Activated CD4-positive, alpha-beta T cell treated with anti-CD3 and anti-CD28 coated beads for 24 hours (primary cell): Measurements from ENCODE around the gene CORO1A.
"Not testable (repeated sequence)": the region's sequence is repeated elsewhere in the genome, so short reads cannot be mapped to it uniquely, and the experiment has no call there.

Experiments
- DNase-seq, 2 donors: peaks; one replicate each; pipeline ENCODE4 v3.0.0-alpha.2; 2020; ENCODE audit warnings: low read depth in 2 of 2

The CORO1A gene

DNA sequence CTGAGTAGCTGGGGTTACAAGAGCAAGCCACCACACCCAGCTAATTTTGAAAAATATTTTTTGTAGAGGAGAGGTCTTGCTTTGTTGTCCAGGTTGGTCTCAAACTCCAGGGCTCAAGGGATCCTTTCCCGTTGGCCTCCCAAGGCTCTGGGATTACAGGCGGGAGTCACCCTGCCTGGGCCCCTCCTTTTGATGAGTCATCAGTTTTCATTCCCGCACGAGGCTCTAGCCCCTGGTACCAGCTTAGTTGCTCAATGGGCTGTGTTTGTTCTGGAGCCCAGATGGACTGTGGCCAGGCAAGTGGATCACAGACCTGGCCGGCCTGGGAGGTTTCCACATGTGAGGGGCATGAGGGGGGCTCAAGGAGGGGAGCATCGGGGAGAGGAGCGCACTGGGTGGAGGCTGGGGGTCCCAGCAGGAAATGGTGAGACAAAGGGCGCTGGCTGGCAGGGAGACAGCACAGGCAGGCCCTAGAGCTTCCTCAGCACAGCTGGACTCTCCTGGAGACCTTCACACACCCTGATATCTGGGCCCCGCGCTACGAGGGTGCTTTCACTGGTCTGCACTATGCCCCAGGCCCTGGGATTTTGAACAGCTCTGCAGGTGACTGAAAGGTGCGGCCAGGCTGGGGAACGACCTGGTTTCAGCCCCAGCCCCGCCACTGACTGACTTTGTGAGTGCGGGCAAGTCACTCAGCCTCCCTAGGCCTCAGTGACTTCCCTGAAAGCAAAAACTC, 16.4 kb downstream of the CORO1A start:
- DNase-seq = not testable (repeated sequence)

DNA sequence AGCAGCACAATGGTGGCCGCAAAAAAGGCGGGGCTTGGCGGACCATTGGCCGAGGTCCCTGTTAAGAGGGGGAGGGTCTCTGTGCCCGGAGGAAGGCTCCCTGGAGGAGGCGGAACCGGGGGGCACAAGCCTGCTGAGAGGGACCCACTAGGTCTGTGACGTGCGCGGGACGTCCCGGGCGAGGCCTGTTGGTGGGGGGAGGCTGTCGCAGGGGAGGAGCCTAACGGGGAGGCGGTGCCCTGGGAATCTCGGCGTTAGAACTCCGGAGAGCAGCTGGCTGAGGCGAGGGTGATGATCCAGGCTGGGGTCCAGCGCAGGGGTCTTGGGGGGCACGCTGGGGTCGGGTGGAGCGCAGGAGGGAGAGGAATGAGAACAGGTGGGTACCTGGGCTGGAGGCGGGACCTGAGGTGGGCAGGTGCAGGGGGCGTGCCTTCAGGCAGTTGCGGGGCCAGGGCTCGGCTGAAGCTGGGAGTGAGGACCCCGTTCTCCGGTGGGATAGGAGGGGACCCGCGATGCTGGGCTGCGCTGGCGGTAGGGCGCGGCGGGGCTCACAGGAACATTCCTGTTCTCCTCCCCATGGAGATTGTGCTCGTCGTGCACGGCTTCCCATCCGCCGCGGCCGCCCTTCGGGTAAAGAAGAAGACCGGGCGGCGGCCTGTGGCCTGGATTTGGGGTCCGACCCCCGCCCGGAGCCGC, 22.3 kb downstream of the CORO1A start:
- not testable (repeated sequence) for DNase-seq

GRCh38 chr16:30206252-30206651, 22.9 kb downstream of the CORO1A start:
- DNase-seq = not testable (repeated sequence)

DNA sequence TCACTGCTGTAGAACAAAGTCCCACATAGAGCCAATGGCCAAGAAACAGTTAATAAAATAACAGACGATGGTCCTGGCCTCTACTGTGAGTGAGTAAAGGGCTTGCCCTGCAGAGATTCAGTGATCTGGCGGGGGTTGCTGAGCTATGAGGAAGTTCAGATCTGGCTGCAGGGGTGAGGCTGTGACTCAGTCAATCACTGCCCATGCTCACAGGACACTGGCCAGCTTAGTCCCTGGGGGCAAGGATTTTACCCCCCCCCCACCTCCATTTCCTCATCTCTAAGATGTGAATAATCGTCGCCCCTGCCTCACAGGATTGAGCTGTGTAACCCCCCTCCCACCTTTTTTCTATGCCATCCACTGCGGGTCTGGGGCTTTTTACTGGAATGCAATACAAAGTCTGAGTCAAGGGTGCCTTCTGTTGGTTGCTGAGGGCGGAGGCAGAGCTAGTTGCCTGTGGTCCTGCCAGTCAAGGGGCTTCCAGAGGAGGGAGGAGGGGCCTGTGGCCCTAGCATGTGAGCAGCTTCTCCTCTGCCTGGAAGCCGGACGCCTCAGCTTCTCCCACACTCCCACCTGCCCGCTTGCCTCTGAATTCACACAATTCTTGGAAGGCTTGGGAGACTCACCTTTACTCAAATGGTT, 23.8 kb downstream of the CORO1A start:
- DNase-seq = not testable (repeated sequence)

GRCh38 chr16:30209032-30209431, 25.6 kb downstream of the CORO1A start:
- not testable (repeated sequence) for DNase-seq

GRCh38 chr16:30211414-30211813, 28.0 kb downstream of the CORO1A start:
- not testable (repeated sequence) for DNase-seq

GRCh38 chr16:30217082-30217481, 33.7 kb downstream of the CORO1A start:
- not testable (repeated sequence) for DNase-seq
